HepG2 (cell line): ENCODE data around the gene RIBC1. TPM values are rescaled to one million over a fixed set of nuclear protein-coding genes. Genes with fewer than 3 reads are reported as not detected.

Experiments
- CC2D1A ChIP-seq: sonication (generic); formaldehyde crosslinking; IDR thresholded peaks from 2 replicates; pipeline ENCODE4 v1.8.1; 2023; ENCODE audit warnings: mild to moderate bottlenecking, missing genetic modification reagents
- CENPBD1 ChIP-seq: sonication (generic); formaldehyde crosslinking; IDR thresholded peaks from 2 replicates; pipeline ENCODE4 v1.8.0; 2022; ENCODE audit warnings: missing genetic modification reagents, low read depth, mild to moderate bottlenecking, borderline replicate concordance
- ELF1 ChIP-seq: sonication (generic); formaldehyde crosslinking; IDR thresholded peaks from 2 replicates; pipeline ENCODE4 v1.4.0; 2020; ENCODE audit warnings: missing genetic modification reagents
- FOXK1 ChIP-seq: sonication (generic); formaldehyde crosslinking; IDR thresholded peaks from 2 replicates; pipeline ENCODE4 v1.4.0; 2020; ENCODE audit warnings: low read depth, missing genetic modification reagents, borderline replicate concordance
- FOXO4 ChIP-seq: sonication (generic); formaldehyde crosslinking; conservative IDR thresholded peaks from 2 replicates; pipeline ENCODE4 v1.8.1; 2023; ENCODE audit warnings: missing genetic modification reagents
- GMEB2 ChIP-seq: IDR thresholded peaks from 2 replicates; pipeline ENCODE4 v1.6.1; 2016; ENCODE audit warnings: missing biosample characterization, missing genetic modification reagents, low read depth
- HDAC1 ChIP-seq: sonication (generic); formaldehyde crosslinking; IDR thresholded peaks from 2 replicates; pipeline ENCODE4 v1.5.1; 2020; ENCODE audit warnings: mild to moderate bottlenecking, missing genetic modification reagents
- HOXA9 ChIP-seq: sonication (generic); formaldehyde crosslinking; IDR thresholded peaks from 2 replicates; pipeline ENCODE4 v1.8.1; 2022; ENCODE audit warnings: missing genetic modification reagents, mild to moderate bottlenecking, moderate library complexity, borderline replicate concordance
- KLF16 ChIP-seq, 2 experiments: sonication (generic) in 1 of 2; formaldehyde crosslinking in 1 of 2; IDR thresholded peaks; 2 replicates each; pipeline versions ENCODE4 v1.6.1 to v1.8.0; 2016 to 2023; ENCODE audit warnings: missing genetic modification reagents in 2 of 2, missing compliant biosample characterization in 1 of 2
- SIX1 ChIP-seq: sonication (generic); formaldehyde crosslinking; IDR thresholded peaks from 2 replicates; pipeline ENCODE4 v1.4.0; 2020; ENCODE audit warnings: missing genetic modification reagents, borderline replicate concordance
- SOX13 ChIP-seq, 3 experiments: fragments of 450-650 bp in 1 of 3; sonication (generic) in 1 of 3; formaldehyde crosslinking in 1 of 3; IDR thresholded peaks in 2 of 3; conservative IDR thresholded peaks in 1 of 3; 2 replicates each; pipeline versions ENCODE4 v1.5.0 to v1.6.1; 2016 to 2020; ENCODE audit warnings: antibody characterized with exemption in 1 of 3, mild to moderate bottlenecking in 1 of 3, missing compliant biosample characterization in 1 of 3, missing genetic modification reagents in 1 of 3, moderate library complexity in 1 of 3
- ZNF383 ChIP-seq: sonication (generic); formaldehyde crosslinking; IDR thresholded peaks from 2 replicates; pipeline ENCODE4 v1.4.0; 2020; ENCODE audit warnings: missing genetic modification reagents, mild to moderate bottlenecking, borderline replicate concordance
- ZNF773 ChIP-seq: sonication (generic); formaldehyde crosslinking; IDR thresholded peaks from 2 replicates; pipeline ENCODE4 v1.4.0; 2020; ENCODE audit warnings: missing genetic modification reagents, borderline replicate concordance
- polyA plus RNA-seq, 8 experiments: library from polyadenylated mRNA; depleted of rRNA in 3 of 8; stranded (reverse) in 7 of 8; unstranded in 1 of 8; fragments of >200 nt; fragmentation: Illumina TruSeq in 4 of 8; extraction: Trizol in 4 of 8; gene quantifications; 2 replicates each; pipeline versions ENCODE4 v1.2.1 to v1.2.3, GENCODE V29; 2011 to 2016; ENCODE audit warnings: low read depth in 4 of 8, missing spikeins in 1 of 8, mixed read lengths in 1 of 8; ENCODE audit not compliant: insufficient read depth in 1 of 8
- total RNA-seq, 5 experiments: library from RNA; depleted of rRNA; stranded (reverse); fragments of >200 nt; fragmentation: Illumina TruSeq; extraction: Trizol; gene quantifications; 2 replicates each; pipeline ENCODE4 v1.2.3, GENCODE V29; 2016; ENCODE audit warnings: low read depth in 1 of 5
- TF ChIP-seq, protein P1 (sequence below): sonication (generic); formaldehyde crosslinking; IDR thresholded peaks from 2 replicates; pipeline ENCODE4 v1.5.0; 2020; ENCODE audit warnings: mild to moderate bottlenecking, missing genetic modification reagents
- TF ChIP-seq, protein P2 (sequence below): sonication (generic); formaldehyde crosslinking; IDR thresholded peaks from 2 replicates; pipeline ENCODE4 v1.5.1; 2020; ENCODE audit warnings: missing genetic modification reagents, mild to moderate bottlenecking, borderline replicate concordance
- TF ChIP-seq, protein P3 (sequence below): IDR thresholded peaks from 2 replicates; pipeline ENCODE4 v1.6.1; 2018; ENCODE audit warnings: missing genetic modification reagents

Gene RIBC1
- total and polyA plus RNA-seq, 2 of the 13 experiments (the other 11 are each of a cell fraction or from before 2014, with no cell fraction given) = 0.55 TPM; not detected in 1

DNA sequence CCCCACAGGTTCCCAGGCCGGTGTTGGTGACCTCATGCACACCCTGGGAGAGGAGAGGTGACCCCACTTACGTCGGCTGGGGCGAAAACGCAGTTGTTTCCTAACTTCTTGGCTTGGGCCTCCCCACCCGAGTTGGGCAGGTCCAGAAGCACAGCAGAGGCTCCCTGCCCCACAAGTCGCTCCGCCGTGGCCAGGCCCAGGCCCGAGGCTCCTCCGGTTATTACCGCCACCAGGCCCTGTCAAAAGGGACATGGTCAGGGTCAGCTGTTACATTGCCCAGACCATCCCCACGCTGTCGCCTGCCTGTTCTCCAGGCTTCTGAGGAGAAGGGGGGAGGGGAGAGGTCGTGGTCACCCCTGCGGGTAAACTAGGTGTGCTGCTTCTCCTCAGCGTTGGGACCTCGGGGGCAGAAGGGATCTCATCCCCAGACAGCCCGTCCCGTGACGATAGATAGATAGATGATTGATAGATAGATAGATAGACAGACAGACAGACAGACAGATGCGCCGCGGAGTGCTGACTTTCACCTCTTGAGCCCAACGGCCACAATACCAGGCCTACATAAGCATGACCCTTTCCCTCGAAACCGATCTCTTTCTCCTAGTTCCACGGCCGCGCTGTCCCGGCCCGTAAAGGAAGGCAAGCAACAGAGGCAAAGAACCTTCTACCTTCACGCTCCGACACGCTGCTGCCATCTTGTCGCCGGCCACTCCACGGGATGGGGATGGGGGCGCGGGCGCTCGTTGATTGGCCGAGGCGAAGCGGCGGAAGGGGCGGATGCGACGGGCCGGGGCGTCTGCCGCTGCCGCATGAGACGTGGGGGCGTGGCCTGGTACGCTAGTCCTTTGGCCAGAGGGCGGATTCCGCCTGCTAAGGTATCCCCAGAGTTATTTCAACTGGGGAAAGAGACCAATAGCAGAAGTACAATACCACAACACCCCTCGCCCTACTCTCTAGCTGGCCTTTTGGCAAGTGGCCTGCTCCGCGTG lies 11.3 kb downstream of the RIBC1 start, which contains the start of gene HSD17B10 (continued):
- TF ChIP-seq CENPBD1 (CRISPR knock-in tag) = no peak
- TF ChIP-seq FOXO4 (CRISPR knock-in tag) = no peak
- peak; percentile 78 for TF ChIP-seq HDAC1
- TF ChIP-seq SIX1 (CRISPR knock-in tag) = no peak
- no peak for TF ChIP-seq ZNF383 (CRISPR knock-in tag)
- 0 out of 4 replicates have a peak, but pooled peaks of 1 of the 2 experiments have one; percentile 23 for TF ChIP-seq KLF16 (CRISPR knock-in tag; IDR thresholded peaks at IDR 0.05)
- no peak for TF ChIP-seq CC2D1A
- TF ChIP-seq SOX13 (IDR thresholded peaks at IDR 0.05) = no peak
- no peak for TF ChIP-seq SOX13 (CRISPR knock-in tag; conservative IDR thresholded peaks at IDR 0.05 in 1 of 2, IDR thresholded peaks at IDR 0.05 in 1 of 2)
- TF ChIP-seq, protein P1, sequence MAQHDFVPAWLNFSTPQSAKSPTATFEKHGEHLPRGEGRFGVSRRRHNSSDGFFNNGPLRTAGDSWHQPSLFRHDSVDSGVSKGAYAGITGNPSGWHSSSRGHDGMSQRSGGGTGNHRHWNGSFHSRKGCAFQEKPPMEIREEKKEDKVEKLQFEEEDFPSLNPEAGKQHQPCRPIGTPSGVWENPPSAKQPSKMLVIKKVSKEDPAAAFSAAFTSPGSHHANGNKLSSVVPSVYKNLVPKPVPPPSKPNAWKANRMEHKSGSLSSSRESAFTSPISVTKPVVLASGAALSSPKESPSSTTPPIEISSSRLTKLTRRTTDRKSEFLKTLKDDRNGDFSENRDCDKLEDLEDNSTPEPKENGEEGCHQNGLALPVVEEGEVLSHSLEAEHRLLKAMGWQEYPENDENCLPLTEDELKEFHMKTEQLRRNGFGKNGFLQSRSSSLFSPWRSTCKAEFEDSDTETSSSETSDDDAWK (CRISPR knock-in tag) = no peak
- peak; percentile 32; the same call in 1 of the 2 replicates for TF ChIP-seq ELF1 (CRISPR knock-in tag)
- TF ChIP-seq FOXK1 (CRISPR knock-in tag) = no peak
- no peak for TF ChIP-seq HOXA9 (CRISPR knock-in tag)
- TF ChIP-seq, protein P2, sequence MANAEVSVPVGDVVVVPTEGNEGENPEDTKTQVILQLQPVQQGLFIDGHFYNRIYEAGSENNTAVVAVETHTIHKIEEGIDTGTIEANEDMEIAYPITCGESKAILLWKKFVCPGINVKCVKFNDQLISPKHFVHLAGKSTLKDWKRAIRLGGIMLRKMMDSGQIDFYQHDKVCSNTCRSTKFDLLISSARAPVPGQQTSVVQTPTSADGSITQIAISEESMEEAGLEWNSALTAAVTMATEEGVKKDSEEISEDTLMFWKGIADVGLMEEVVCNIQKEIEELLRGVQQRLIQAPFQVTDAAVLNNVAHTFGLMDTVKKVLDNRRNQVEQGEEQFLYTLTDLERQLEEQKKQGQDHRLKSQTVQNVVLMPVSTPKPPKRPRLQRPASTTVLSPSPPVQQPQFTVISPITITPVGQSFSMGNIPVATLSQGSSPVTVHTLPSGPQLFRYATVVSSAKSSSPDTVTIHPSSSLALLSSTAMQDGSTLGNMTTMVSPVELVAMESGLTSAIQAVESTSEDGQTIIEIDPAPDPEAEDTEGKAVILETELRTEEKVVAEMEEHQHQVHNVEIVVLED (CRISPR knock-in tag) = peak; percentile 92
- peak; percentile 64 for TF ChIP-seq GMEB2 (CRISPR knock-in tag)
- TF ChIP-seq, protein P3, sequence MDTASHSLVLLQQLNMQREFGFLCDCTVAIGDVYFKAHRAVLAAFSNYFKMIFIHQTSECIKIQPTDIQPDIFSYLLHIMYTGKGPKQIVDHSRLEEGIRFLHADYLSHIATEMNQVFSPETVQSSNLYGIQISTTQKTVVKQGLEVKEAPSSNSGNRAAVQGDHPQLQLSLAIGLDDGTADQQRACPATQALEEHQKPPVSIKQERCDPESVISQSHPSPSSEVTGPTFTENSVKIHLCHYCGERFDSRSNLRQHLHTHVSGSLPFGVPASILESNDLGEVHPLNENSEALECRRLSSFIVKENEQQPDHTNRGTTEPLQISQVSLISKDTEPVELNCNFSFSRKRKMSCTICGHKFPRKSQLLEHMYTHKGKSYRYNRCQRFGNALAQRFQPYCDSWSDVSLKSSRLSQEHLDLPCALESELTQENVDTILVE (CRISPR knock-in tag) = no peak
- no peak for TF ChIP-seq ZNF773 (CRISPR knock-in tag)
